H1 (cell line): ENCODE measurements around the gene MYOM1. TPM values are rescaled to one million over a fixed set of nuclear protein-coding genes. Genes with fewer than 3 reads are reported as not detected.
A peak's percentile ranks its signal among the peaks of the same experiment; 100 is the strongest.

Experiments
- CTCF ChIA-PET: fragments of 300-600 bp; sonication (Branson Sonifier 250); formaldehyde crosslinking; loops from one replicate; lab custom pipeline; 2021; ENCODE audit not compliant: partially characterized antibody; lab: Charles Lee
- POLR2A ChIA-PET: fragments of 300-600 bp; sonication (Branson Sonifier 250); formaldehyde crosslinking; loops from one replicate; lab custom pipeline; 2021; ENCODE audit warnings: inconsistent platforms; ENCODE audit not compliant: partially characterized antibody; lab: Charles Lee
- DNase-seq, 2 experiments: peaks; one replicate each; pipeline versions ENCODE4 v3.0.0 to v3.0.0-alpha.2; 2010 to 2022; ENCODE audit warnings: low spot score in 2 of 2, low read depth in 1 of 2, mixed read lengths in 1 of 2
- FAIRE-seq: peaks from 2 replicates; lab custom pipeline; 2011; peaks lifted over from hg19 to GRCh38; lab: Jason Lieb, UNC
- H2AFZ ChIP-seq: 2 replicates; pipeline ENCODE4 v1.8.1; 2012; ENCODE audit warnings: low read length, inconsistent platforms
- H2AK5ac ChIP-seq: 2 replicates; pipeline ENCODE4 v1.6.1; 2013; ENCODE audit warnings: low read depth, low read length
- H2BK120ac ChIP-seq: replicated peaks from 2 replicates; pipeline ENCODE3; 2013; ENCODE audit warnings: low read depth, low read length, inconsistent platforms
- H2BK12ac ChIP-seq: 2 replicates; pipeline ENCODE4 v1.6.1; 2013; ENCODE audit warnings: low read depth, low read length
- H2BK15ac ChIP-seq: 2 replicates; pipeline ENCODE4 v1.6.1; 2013; ENCODE audit warnings: low read length
- H2BK20ac ChIP-seq: 2 replicates; pipeline ENCODE4 v1.6.1; 2013; ENCODE audit warnings: low read length
- H2BK5ac ChIP-seq: 2 replicates; pipeline ENCODE4 v1.6.1; 2013; ENCODE audit warnings: low read depth, low read length
- H3K14ac ChIP-seq: 2 replicates; pipeline ENCODE4 v1.6.1; 2013; ENCODE audit warnings: inconsistent platforms; ENCODE audit not compliant: insufficient read length
- H3K18ac ChIP-seq: 2 replicates; pipeline ENCODE4 v1.6.1; 2013; ENCODE audit warnings: low read length; ENCODE audit errors: extremely low read depth
- H3K23ac ChIP-seq: 2 replicates; pipeline ENCODE4 v1.6.1; 2013; ENCODE audit warnings: inconsistent platforms; ENCODE audit not compliant: insufficient read length
- H3K23me2 ChIP-seq: 2 replicates; pipeline ENCODE4 v1.6.1; 2013; ENCODE audit warnings: low read depth, low read length
- H3K27ac ChIP-seq: 2 replicates; pipeline ENCODE4 v1.6.1; 2011; ENCODE audit warnings: low read depth, low read length, inconsistent platforms
- H3K27me3 ChIP-seq, 4 experiments: replicated peaks in 1 of 4; 1 replicate in 1 of 4; 2 replicates in 3 of 4; pipeline versions ENCODE4 v1.6.1 to v1.8.1; 2011 to 2013; ENCODE audit warnings: low read length in 3 of 4, mild to moderate bottlenecking in 3 of 4, inconsistent platforms in 2 of 4, mixed read lengths in 2 of 4, moderate library complexity in 1 of 4; ENCODE audit not compliant: control insufficient read depth in 3 of 4, insufficient read depth in 3 of 4; ENCODE audit errors: extremely low read depth in 1 of 4
- H3K36me3 ChIP-seq, 4 experiments: 2 replicates each; pipeline versions ENCODE4 v1.6.1 to v1.8.1; 2011 to 2013; ENCODE audit warnings: mild to moderate bottlenecking in 4 of 4, low read length in 3 of 4, moderate library complexity in 2 of 4, control low read depth in 1 of 4, inconsistent platforms in 1 of 4; ENCODE audit not compliant: insufficient read depth in 4 of 4, control insufficient read depth in 2 of 4
- H3K4ac ChIP-seq: replicated peaks from 2 replicates; pipeline ENCODE3; 2013; ENCODE audit warnings: low read length, low read depth, mixed read lengths, inconsistent platforms; ENCODE audit not compliant: insufficient read length
- H3K4me1 ChIP-seq, 4 experiments: replicated peaks in 1 of 4; 1 replicate in 1 of 4; 2 replicates in 3 of 4; pipeline versions ENCODE4 v1.6.1 to v1.8.1; 2011 to 2013; ENCODE audit warnings: low read length in 3 of 4, inconsistent platforms in 2 of 4, mixed read lengths in 1 of 4; ENCODE audit not compliant: insufficient read depth in 4 of 4, control insufficient read depth in 3 of 4
- H3K4me2 ChIP-seq, 2 experiments: 2 replicates each; pipeline versions ENCODE4 v1.6.1 to v1.8.1; 2011 to 2013; ENCODE audit warnings: low read depth in 2 of 2, low read length in 2 of 2, control low read depth in 1 of 2, inconsistent platforms in 1 of 2, mild to moderate bottlenecking in 1 of 2; ENCODE audit not compliant: insufficient read depth in 1 of 2
- H3K4me3 ChIP-seq, 4 experiments: fragments of 200-600, 300-600 bp in 1 of 4; sonication (generic), shearing (Covaris generic), sonication (Bioruptor Twin) in 1 of 4; 2 replicates each; pipeline versions ENCODE4 v1.5.1 to v1.8.1; 2011 to 2016; ENCODE audit warnings: low read length in 4 of 4, low read depth in 3 of 4, control low read depth in 2 of 4, inconsistent platforms in 2 of 4, mild to moderate bottlenecking in 2 of 4, mixed read lengths in 1 of 4, moderate library complexity in 1 of 4; ENCODE audit not compliant: insufficient read depth in 2 of 4; ENCODE audit errors: extremely low read depth in 1 of 4
- H3K56ac ChIP-seq: replicated peaks from 2 replicates; pipeline ENCODE3; 2013; ENCODE audit warnings: low read depth, mild to moderate bottlenecking, mixed read lengths, low read length, inconsistent platforms; ENCODE audit not compliant: insufficient read length
- H3K79me1 ChIP-seq: 2 replicates; pipeline ENCODE4 v1.6.1; 2013; ENCODE audit warnings: low read depth, low read length, control low read depth
- H3K79me2 ChIP-seq, 2 experiments: 2 replicates each; pipeline versions ENCODE4 v1.6.1 to v1.8.1; 2012 to 2013; ENCODE audit warnings: low read length in 2 of 2, mild to moderate bottlenecking in 2 of 2, inconsistent platforms in 1 of 2; ENCODE audit not compliant: insufficient read depth in 2 of 2, control insufficient read depth in 1 of 2
- H3K9ac ChIP-seq, 4 experiments: replicated peaks in 1 of 4; 1 replicate in 1 of 4; 2 replicates in 3 of 4; pipeline versions ENCODE4 v1.6.1 to v1.8.1; 2011 to 2013; ENCODE audit warnings: low read depth in 3 of 4, low read length in 3 of 4, control low read depth in 2 of 4, mild to moderate bottlenecking in 2 of 4, moderate library complexity in 2 of 4, inconsistent platforms in 1 of 4; ENCODE audit errors: extremely low read depth in 1 of 4
- H3K9me3 ChIP-seq, 2 experiments: 2 replicates each; pipeline versions ENCODE4 v1.6.1 to v1.8.1; 2012 to 2013; ENCODE audit warnings: mild to moderate bottlenecking in 2 of 2, moderate library complexity in 2 of 2, control low read depth in 1 of 2, inconsistent platforms in 1 of 2, low read depth in 1 of 2, low read length in 1 of 2, mixed read lengths in 1 of 2; ENCODE audit not compliant: insufficient read depth in 2 of 2
- H4K20me1 ChIP-seq, 2 experiments: replicated peaks in 1 of 2; 2 replicates each; pipeline versions ENCODE3 to v1.8.1; 2011 to 2013; ENCODE audit warnings: inconsistent platforms in 2 of 2, low read length in 2 of 2, mild to moderate bottlenecking in 1 of 2; ENCODE audit not compliant: insufficient read depth in 2 of 2, control insufficient read depth in 1 of 2
- H4K5ac ChIP-seq: 2 replicates; pipeline ENCODE4 v1.6.1; 2013; ENCODE audit warnings: low read length, low read depth, mixed read lengths, inconsistent platforms; ENCODE audit not compliant: insufficient read length
- H4K8ac ChIP-seq: 2 replicates; pipeline ENCODE4 v1.8.0; 2013; ENCODE audit warnings: mild to moderate bottlenecking, moderate library complexity, low read length, inconsistent platforms; ENCODE audit not compliant: insufficient read depth; ENCODE audit errors: extremely low read depth
- H4K91ac ChIP-seq: replicated peaks from 2 replicates; pipeline ENCODE3; 2013; ENCODE audit warnings: low read length, mixed read lengths, inconsistent platforms; ENCODE audit not compliant: insufficient read length
- ATF2 ChIP-seq: IDR thresholded peaks from 2 replicates; pipeline ENCODE4 v1.6.1; 2012; ENCODE audit warnings: low read length, inconsistent platforms
- CBX5 ChIP-seq: fragments of 300-800, 300-1000 bp; sonication (generic); IDR thresholded peaks from 2 replicates; pipeline ENCODE4 v1.7.1; 2016; ENCODE audit warnings: antibody characterized with exemption, low read length, low read depth
- EGR1 ChIP-seq: IDR thresholded peaks from 2 replicates; pipeline ENCODE4 v1.6.1; 2011; ENCODE audit warnings: low read depth, low read length, borderline replicate concordance
- FOSL1 ChIP-seq: IDR thresholded peaks from 2 replicates; pipeline ENCODE4 v1.6.1; 2011; ENCODE audit warnings: mild to moderate bottlenecking, low read depth, low read length, moderate library complexity; ENCODE audit not compliant: insufficient read depth
- HDAC2 ChIP-seq, 2 experiments: fragments of 300-600 bp in 1 of 2; sonication (generic) in 1 of 2; IDR thresholded peaks; 2 replicates each; pipeline ENCODE4 v1.6.1; 2011 to 2012; ENCODE audit warnings: low read depth in 2 of 2, low read length in 2 of 2, mild to moderate bottlenecking in 2 of 2, moderate library complexity in 2 of 2, borderline replicate concordance in 1 of 2, inconsistent platforms in 1 of 2
- NRF1 ChIP-seq: IDR thresholded peaks from 2 replicates; pipeline ENCODE4 v1.6.1; 2011; ENCODE audit warnings: mild to moderate bottlenecking, low read depth, low read length, improper control_type of control experiment
- POLR2A ChIP-seq, 2 experiments: IDR thresholded peaks; 1 replicate in 1 of 2; 2 replicates in 1 of 2; pipeline ENCODE4 v1.6.1; 2011; ENCODE audit warnings: low read depth in 2 of 2, low read length in 2 of 2, mild to moderate bottlenecking in 2 of 2; ENCODE audit errors: control extremely low read depth in 1 of 2
- SRF ChIP-seq: IDR thresholded peaks from 2 replicates; pipeline ENCODE4 v1.6.1; 2011; ENCODE audit warnings: mild to moderate bottlenecking, low read depth, low read length, moderate library complexity
- TEAD4 ChIP-seq: IDR thresholded peaks from 2 replicates; pipeline ENCODE4 v1.6.1; 2012; ENCODE audit warnings: low read depth, low read length, inconsistent platforms, mixed read lengths
- YY1 ChIP-seq: IDR thresholded peaks from 2 replicates; pipeline ENCODE4 v1.6.1; 2011; ENCODE audit warnings: low read depth, mild to moderate bottlenecking, low read length
- ZNF274 ChIP-seq: IDR thresholded peaks from 2 replicates; pipeline ENCODE4 v1.7.0; 2012; ENCODE audit warnings: low read length, borderline replicate concordance; ENCODE audit errors: extremely low read depth
- WGBS, 2 experiments: shearing (Covaris generic) in 1 of 2; methylation state at CpG; one replicate each; pipeline versions ENCODE4 v1.1.6 to v1.1.7; 2013 to 2015; ENCODE audit warnings: low lambda C conversion rate in 2 of 2, mixed read lengths in 2 of 2, inconsistent platforms in 1 of 2, low coverage in 1 of 2, missing lambda C conversion rate in 1 of 2; ENCODE audit not compliant: insufficient replicate concordance in 2 of 2, insufficient coverage in 1 of 2, insufficient read length in 1 of 2; ENCODE audit errors: extremely low coverage in 1 of 2, missing lambda C conversion rate in 1 of 2; 5-methylcytosine and 5-hydroxymethylcytosine counted together
- polyA plus RNA-seq, 7 experiments: library from polyadenylated mRNA; depleted of rRNA in 3 of 7; stranded (reverse) in 5 of 7; unstranded in 2 of 7; fragments of >200 nt in 5 of 7; fragments of 200-250 nt in 2 of 7; gene quantifications; 1 replicate in 5 of 7; 2 replicates in 1 of 7; 4 replicates in 1 of 7; pipeline versions ENCODE4 v1.2.1 to v1.2.3, GENCODE V29; 2011 to 2013; ENCODE audit warnings: missing spikeins in 2 of 7, mixed read lengths in 2 of 7
- total RNA-seq: library from RNA; stranded (reverse); fragmentation: NEBNext Ultra II Directional; extraction: Animal tissue kit (Norgen Biotek cat#: 25700); gene quantifications from 2 replicates; pipeline ENCODE4 v1.2.1, GENCODE V29; 2021

MYOM1 gene
- total and polyA plus RNA-seq, 2 of the 8 experiments (the other 6 are each of a cell fraction or from before 2014, with no cell fraction given), result 0.06 to 0.32 TPM

- no peaks in the 10 kb centered on the region for H4K20me1 ChIP-seq
These were observed 183.7 kb downstream of the MYOM1 start for GRCh38 chr18:3036108-3036507.

More at GRCh38 chr18:3036108-3036507, 183.7 kb downstream of the MYOM1 start:
- no peak overlapping the region for H3K56ac ChIP-seq
- CTCF ChIA-PET, result interaction anchor here (1.4 kb wide), 1 partner anchor 27 kb away, joined by 4 read pairs; no protein-coding TSS in a partner anchor
- H4K8ac ChIP-seq, result no peak overlapping the region
- no peaks in the 10 kb centered on the region; a peak in 1 of 7 replicates for H3K4me1 ChIP-seq
- H3K27me3 ChIP-seq, result no peaks in the 10 kb centered on the region
- POLR2A ChIA-PET, result no interaction called here
- H3K9ac ChIP-seq, result no peak overlapping the region
- no peaks in the 10 kb centered on the region for H3K79me2 ChIP-seq
- H2AK5ac ChIP-seq, result no peak overlapping the region
- H3K4me3 ChIP-seq, result no peak overlapping the region
- no peak overlapping the region for H4K91ac ChIP-seq
- no peaks in the 10 kb centered on the region for H3K9me3 ChIP-seq
- DNase-seq (no peak), FAIRE-seq (no peak)
- no peak overlapping the region for H2BK15ac ChIP-seq
- no peaks in the 10 kb centered on the region for H3K79me1 ChIP-seq
- H3K27ac ChIP-seq, result no peak overlapping the region
- H3K23ac ChIP-seq, result no peak overlapping the region
- no peak overlapping the region for H3K4me2 ChIP-seq
- H4K5ac ChIP-seq, result no peak overlapping the region
- no peak overlapping the region for H3K14ac ChIP-seq
- H2BK5ac ChIP-seq, result no peak overlapping the region
- no peak overlapping the region for H2BK20ac ChIP-seq
- H3K4ac ChIP-seq, result no peak overlapping the region
- no peaks in the 10 kb centered on the region for H3K23me2 ChIP-seq
- WGBS, 2 experiments, result 90% methylated on average over 5 of the region's 5 CpGs; no CpG with 5 or more reads in 1 of the 2 experiments
- H2AFZ ChIP-seq, result peak overlapping the region; percentile 19; the same call in 1 of the 2 replicates
- H3K36me3 ChIP-seq, result no peaks in the 10 kb centered on the region
- TF ChIP-seq EGR1 (no peak), HDAC2 (IDR thresholded peaks at IDR 0.05; ENCODE audit: borderline replicate concordance in 1 of 2, low read depth in 2 of 2, low read length in 2 of 2) (no peak), TEAD4 (no peak), NRF1 (no peak), SRF (no peak), ATF2 (no peak), POLR2A (IDR thresholded peaks at IDR 0.05; ENCODE audit: control extremely low read depth in 1 of 2, low read depth in 2 of 2, low read length in 2 of 2) (no peak), ZNF274 (no peak), FOSL1 (no peak), YY1 (no peak), CBX5 (no peak)
- H3K18ac ChIP-seq, result no peak overlapping the region; the same call in 1 of the 2 replicates
- H2BK120ac ChIP-seq, result no peak overlapping the region
- H2BK12ac ChIP-seq, result no peak overlapping the region
